NB4 (cell line): ENCODE measurements around the gene NDST4.
A peak's percentile ranks its signal among the peaks of the same experiment; 100 is the strongest.

Experiments used
- DNase-seq: peaks from one replicate; pipeline ENCODE4 v3.0.0; 2010; ENCODE audit warnings: low read depth
- H3K4me3 ChIP-seq: one replicate; pipeline ENCODE4 v1.5.1; 2011; ENCODE audit warnings: mild to moderate bottlenecking, low read depth, low read length, moderate library complexity
- MYC ChIP-seq: IDR thresholded peaks from 2 replicates; pipeline ENCODE4 v1.6.1; 2011; ENCODE audit warnings: low read depth, low read length
- POLR2A ChIP-seq: IDR thresholded peaks from 2 replicates; pipeline ENCODE4 v1.6.1; 2011; ENCODE audit warnings: mild to moderate bottlenecking; ENCODE audit not compliant: insufficient read length; ENCODE audit errors: extremely low read depth
- TF ChIP-seq, protein P1 (sequence below): IDR thresholded peaks from 2 replicates; pipeline ENCODE4 v1.6.1; 2011; ENCODE audit warnings: low read depth, low read length
- TF ChIP-seq, protein P2 (sequence below): IDR thresholded peaks from one replicate; pipeline ENCODE4 v1.5.1; 2012; ENCODE audit warnings: low read depth, low read length

NDST4 gene

DNA sequence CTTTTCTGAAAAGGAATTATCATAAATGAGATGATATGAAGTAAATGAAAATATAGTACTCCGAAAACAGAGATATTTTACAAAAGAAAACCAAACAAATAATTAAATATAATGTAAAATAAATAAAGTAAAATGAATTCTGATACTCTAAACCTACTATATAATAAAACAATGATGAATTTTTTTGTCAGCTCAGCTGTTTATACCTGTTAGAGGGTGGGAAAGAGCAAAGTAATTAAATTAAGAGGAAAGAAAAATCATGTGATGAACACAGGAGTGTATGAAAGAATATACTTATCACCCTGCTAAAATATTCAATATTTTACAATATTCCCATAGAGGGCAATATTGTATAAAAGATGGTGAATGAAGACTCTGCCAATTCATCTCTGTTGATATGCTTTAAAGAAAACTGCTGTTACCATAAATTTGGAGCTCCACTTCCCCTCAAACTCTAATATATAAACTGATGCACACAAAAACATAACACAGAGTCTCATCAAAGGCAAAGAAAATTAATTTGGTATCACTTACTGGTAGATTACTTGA, 6.5 kb upstream of the NDST4 start:
- DNase-seq, result peak; percentile 2
- TF ChIP-seq POLR2A (no peak), MYC (no peak)
- TF ChIP-seq, protein P1, sequence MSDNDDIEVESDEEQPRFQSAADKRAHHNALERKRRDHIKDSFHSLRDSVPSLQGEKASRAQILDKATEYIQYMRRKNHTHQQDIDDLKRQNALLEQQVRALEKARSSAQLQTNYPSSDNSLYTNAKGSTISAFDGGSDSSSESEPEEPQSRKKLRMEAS, result no peak
- TF ChIP-seq, protein P2, sequence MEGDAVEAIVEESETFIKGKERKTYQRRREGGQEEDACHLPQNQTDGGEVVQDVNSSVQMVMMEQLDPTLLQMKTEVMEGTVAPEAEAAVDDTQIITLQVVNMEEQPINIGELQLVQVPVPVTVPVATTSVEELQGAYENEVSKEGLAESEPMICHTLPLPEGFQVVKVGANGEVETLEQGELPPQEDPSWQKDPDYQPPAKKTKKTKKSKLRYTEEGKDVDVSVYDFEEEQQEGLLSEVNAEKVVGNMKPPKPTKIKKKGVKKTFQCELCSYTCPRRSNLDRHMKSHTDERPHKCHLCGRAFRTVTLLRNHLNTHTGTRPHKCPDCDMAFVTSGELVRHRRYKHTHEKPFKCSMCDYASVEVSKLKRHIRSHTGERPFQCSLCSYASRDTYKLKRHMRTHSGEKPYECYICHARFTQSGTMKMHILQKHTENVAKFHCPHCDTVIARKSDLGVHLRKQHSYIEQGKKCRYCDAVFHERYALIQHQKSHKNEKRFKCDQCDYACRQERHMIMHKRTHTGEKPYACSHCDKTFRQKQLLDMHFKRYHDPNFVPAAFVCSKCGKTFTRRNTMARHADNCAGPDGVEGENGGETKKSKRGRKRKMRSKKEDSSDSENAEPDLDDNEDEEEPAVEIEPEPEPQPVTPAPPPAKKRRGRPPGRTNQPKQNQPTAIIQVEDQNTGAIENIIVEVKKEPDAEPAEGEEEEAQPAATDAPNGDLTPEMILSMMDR, result no peak
- no peak overlapping the region for H3K4me3 ChIP-seq

DNA sequence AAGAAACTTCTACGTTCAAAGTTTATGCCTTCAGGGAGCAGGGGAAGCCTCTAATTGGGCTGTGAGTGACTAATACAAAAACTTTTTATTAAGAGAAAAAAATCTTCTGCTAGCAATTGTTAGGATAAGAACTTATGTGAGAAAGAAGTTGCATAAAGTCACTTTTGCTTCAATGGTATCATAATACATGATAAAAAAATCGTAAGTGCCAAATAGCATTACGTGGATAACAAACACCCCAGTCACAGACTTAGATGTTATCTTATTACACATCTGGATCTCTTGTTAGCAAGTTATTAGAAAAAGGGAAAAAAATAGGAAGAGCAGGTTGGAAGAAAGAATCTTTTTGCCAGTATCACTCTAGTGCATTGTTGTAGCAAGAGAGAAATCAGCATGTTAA, 4.2 kb upstream of the NDST4 start:
- TF ChIP-seq POLR2A (no peak), MYC (no peak)
- TF ChIP-seq, protein P1, result no peak
- TF ChIP-seq, protein P2, result no peak
- DNase-seq, result no peak
- no peak overlapping the region for H3K4me3 ChIP-seq

DNA sequence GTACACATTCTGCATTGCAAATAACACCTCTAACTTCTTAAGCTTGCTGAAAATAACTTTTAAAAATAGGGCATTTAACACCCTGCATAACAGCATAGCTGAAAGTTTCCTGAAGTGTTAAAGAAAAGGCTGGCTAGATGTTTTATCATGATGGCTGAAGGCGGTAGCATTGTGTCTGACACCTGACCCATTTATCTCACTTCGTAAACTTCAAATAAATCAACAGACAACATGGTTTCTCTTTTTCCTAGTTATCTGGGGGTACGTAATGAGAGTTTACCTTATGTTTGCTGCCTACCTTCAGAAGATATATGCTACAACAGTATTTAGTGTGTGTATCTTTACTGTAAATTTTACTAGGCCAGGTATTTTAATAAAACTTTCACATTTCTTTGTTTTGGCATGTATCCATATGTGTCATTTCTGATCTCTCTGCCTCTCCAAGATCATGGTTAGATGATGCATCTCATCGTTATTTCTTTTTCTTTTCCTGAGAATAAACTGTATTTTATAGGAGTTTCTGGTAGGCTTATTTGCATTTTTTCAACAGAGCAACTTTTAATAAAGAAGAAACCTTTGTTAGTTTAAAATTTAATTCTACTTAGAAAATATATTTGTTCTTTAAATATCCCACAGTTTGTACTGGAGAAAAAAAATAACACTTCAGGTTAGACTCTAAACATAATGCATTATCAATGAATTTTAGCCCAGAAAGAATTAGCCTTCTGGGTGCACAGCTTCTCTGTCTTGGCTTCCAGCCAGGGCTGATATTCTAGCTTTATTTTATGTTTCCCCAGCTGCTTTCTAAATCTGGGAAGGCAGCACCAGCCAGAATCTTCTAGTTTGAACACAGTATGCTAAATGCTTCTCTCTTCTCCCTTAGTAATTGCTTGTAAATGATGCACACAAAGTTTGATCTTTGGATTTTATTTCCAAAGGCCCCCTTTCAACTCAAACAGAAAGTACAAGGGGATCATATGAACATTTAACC, 2.9 kb downstream of the NDST4 start:
- no peak for DNase-seq
- no peak overlapping the region for H3K4me3 ChIP-seq
- TF ChIP-seq, protein P2, result no peak
- no peak for TF ChIP-seq MYC
- TF ChIP-seq, protein P1, result no peak
- no peak for TF ChIP-seq POLR2A

DNA sequence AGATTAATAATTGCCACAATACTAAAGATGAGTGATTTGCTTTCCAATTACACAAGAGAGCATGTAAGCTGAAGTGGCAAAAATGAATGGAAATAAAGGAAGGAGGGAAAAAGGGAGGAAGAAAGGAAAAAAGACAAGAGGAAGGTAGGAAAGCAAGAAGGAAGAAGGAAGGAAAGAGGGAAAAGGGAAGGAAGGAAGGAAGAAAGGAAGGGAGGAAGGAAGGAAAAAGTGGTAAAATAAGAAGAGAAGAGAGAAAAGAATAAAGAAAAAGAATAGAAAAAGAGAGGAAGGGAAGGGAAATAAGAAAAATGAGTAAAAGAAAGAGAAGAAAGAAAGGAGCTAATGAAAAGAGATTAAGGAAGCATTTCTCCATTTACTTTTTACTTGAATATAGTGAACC, 4.6 kb downstream of the NDST4 start:
- TF ChIP-seq, protein P1, result no peak
- TF ChIP-seq MYC (no peak), POLR2A (no peak)
- TF ChIP-seq, protein P2, result no peak
- no peak overlapping the region for H3K4me3 ChIP-seq
- no peak for DNase-seq

DNA sequence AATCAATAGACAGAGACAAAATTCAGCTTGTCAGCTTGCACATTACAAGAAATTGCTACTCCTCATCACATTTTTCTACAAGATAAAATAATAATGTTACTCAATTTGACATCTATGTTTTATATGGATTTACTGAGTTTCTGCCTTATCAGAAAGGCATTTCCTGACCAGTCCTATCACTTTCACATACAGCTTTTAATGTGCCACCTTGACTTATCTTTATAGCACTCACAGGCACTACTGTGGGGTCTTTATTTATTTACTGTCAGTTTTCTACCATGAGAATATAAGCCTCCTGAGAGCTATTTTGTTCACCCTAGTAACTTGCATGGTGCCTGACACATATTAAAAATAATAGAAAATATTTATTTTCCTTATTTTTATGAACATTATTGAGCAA, 6.0 kb downstream of the NDST4 start:
- TF ChIP-seq, protein P2, result no peak
- TF ChIP-seq MYC, result no peak
- no peak for TF ChIP-seq POLR2A
- TF ChIP-seq, protein P1, result no peak
- H3K4me3 ChIP-seq, result no peak overlapping the region
- no peak for DNase-seq
